Upper lobe of right lung (tissue), 1 donor: ENCODE data around the gene BRCA1. TPM values are rescaled to one million over a fixed set of nuclear protein-coding genes. Genes with fewer than 3 reads are reported as not detected.
"Not testable (repeated sequence)": the region's sequence is repeated elsewhere in the genome, so short reads cannot be mapped to it uniquely, and the experiment has no call there.

ENCODE experiments used
- ATAC-seq: fragments of 200-7000 bp; cut with Tn5 transposase; one replicate; pipeline ENCODE4 v1.9.1; 2020; ENCODE audit warnings: mild to moderate bottlenecking, moderate library complexity
- DNase-seq: peaks from one replicate; pipeline ENCODE4 v3.0.0-alpha.2; 2020
- H3K27ac ChIP-seq: fragments of 200-600 bp; one replicate; pipeline ENCODE4 v1.8.0; 2022
- H3K27me3 ChIP-seq: fragments of 200-600 bp; one replicate; pipeline ENCODE4 v1.8.0; 2022; ENCODE audit warnings: mild to moderate bottlenecking
- H3K36me3 ChIP-seq: fragments of 200-600 bp; one replicate; pipeline ENCODE4 v1.8.0; 2022
- H3K4me1 ChIP-seq: fragments of 200-600 bp; one replicate; pipeline ENCODE4 v1.8.0; 2022
- H3K4me3 ChIP-seq: fragments of 200-600 bp; one replicate; pipeline ENCODE4 v1.8.0; 2022; ENCODE audit warnings: mild to moderate bottlenecking
- H3K9me3 ChIP-seq: fragments of 200-600 bp; one replicate; pipeline ENCODE4 v1.8.0; 2022
- CTCF ChIP-seq: fragments of 200-600 bp; IDR thresholded peaks from one replicate; pipeline ENCODE4 v1.8.0; 2022; ENCODE audit warnings: antibody characterized with exemption
- intact Hi-C: fragments of 100-400 bp; cut with DNase I; formaldehyde crosslinking; loops from one replicate; pipeline ENCODE4 v1.11.0; 2022
- total RNA-seq: library from RNA; stranded (reverse); fragmentation: NEBNext Ultra II Directional; extraction: Animal tissue kit (Norgen Biotek cat#: 25700); gene quantifications from one replicate; pipeline ENCODE4 v1.2.1, GENCODE V29; 2021
- donor health status: DM: no; HTN: yes; CAD: no; lungs with severe emphysema.

Gene BRCA1
- total RNA-seq, 1 donor from 2014 or later: 4.0 TPM

- no peak for TF ChIP-seq CTCF
- H3K27me3 ChIP-seq: no peaks in the 10 kb centered on the region
- no peak overlapping the region for H3K27ac ChIP-seq
- DNase-seq (no peak), ATAC-seq (no peak)
- H3K4me1 ChIP-seq: peaks cover 33% of the 10 kb centered on the region
- H3K9me3 ChIP-seq: no peaks in the 10 kb centered on the region
- no peak overlapping the region for H3K4me3 ChIP-seq
- H3K36me3 ChIP-seq: peaks cover 51% of the 10 kb centered on the region
- intact Hi-C loops: no loop called here
Measured at GRCh38 chr17:43011728-43012472, 113.3 kb downstream of the BRCA1 start.

- intact Hi-C loops: no loop called here
- no peak overlapping the region for H3K4me3 ChIP-seq
- H3K36me3 ChIP-seq: peaks cover 40% of the 10 kb centered on the region
- DNase-seq: no peak
- no peak for TF ChIP-seq CTCF
- peaks cover 32% of the 10 kb centered on the region for H3K4me1 ChIP-seq
- no peaks in the 10 kb centered on the region for H3K27me3 ChIP-seq
- no peak overlapping the region for H3K27ac ChIP-seq
- no peaks in the 10 kb centered on the region for H3K9me3 ChIP-seq
- ATAC-seq: no peak
Measured at GRCh38 chr17:43010667-43011308, 114.4 kb downstream of the BRCA1 start.

GRCh38 chr17:43006639-43007551, 118.3 kb downstream of the BRCA1 start, which contains the start of gene IFI35:
IFI35 (plus strand) TSS chr17:43006784; CDS start chr17:43006948, 164 bp downstream.
- peak within 1 kb of the TSS; percentile 65 for H3K4me3 ChIP-seq
- peak; percentile 53 for TF ChIP-seq CTCF
- H3K9me3 ChIP-seq: no peaks in the 10 kb centered on the region
- H3K36me3 ChIP-seq: peaks cover 31% of the 10 kb centered on the region
- intact Hi-C loops: no loop called here
- no peaks in the 10 kb centered on the region for H3K27me3 ChIP-seq
- H3K27ac ChIP-seq: peak within 1 kb of the TSS; percentile 89
- DNase-seq (peak; percentile 94), ATAC-seq (peak; percentile 96)
- H3K4me1 ChIP-seq: peaks cover 22% of the 10 kb centered on the region

GRCh38 chr17:43003542-43004172, 121.5 kb downstream of the BRCA1 start:
- no peak for TF ChIP-seq CTCF
- Histone ChIP-seq H3K27ac (no peak overlapping the region), H3K27me3 (no peaks in the 10 kb centered on the region), H3K36me3 (peaks cover 53% of the 10 kb centered on the region), H3K4me1 (peaks cover 38% of the 10 kb centered on the region), H3K9me3 (no peaks in the 10 kb centered on the region), H3K4me3 (no peak overlapping the region)
- peak; percentile 51 for DNase-seq
- intact Hi-C loops: no loop called here
- no peak for ATAC-seq

- H3K27me3 ChIP-seq, H3K9me3 ChIP-seq, H3K27ac ChIP-seq, ATAC-seq, DNase-seq, H3K4me3 ChIP-seq, intact Hi-C loops: not testable (repeated sequence)
- H3K4me1 ChIP-seq: peaks cover 31% of the 10 kb centered on the region
- H3K36me3 ChIP-seq: peaks cover 53% of the 10 kb centered on the region
Measured at GRCh38 chr17:43000894-43001293, 124.3 kb downstream of the BRCA1 start.
